HG03378 (cell line): ENCODE data around the gene ABCA1.
"Not testable (repeated sequence)": the region's sequence is repeated elsewhere in the genome, so short reads cannot be mapped to it uniquely, and the experiment has no call there.

Experiments used
- ATAC-seq: cut with Tn5 transposase; IDR thresholded peaks from one replicate; pipeline ENCODE4 v1.9.1; 2021; ENCODE audit warnings: mild to moderate bottlenecking, moderate library complexity; ENCODE audit not compliant: unreplicated experiment

The ABCA1 gene

GRCh38 chr9:104948277-104948676 lies 20.3 kb upstream of the ABCA1 start:
- no peak for ATAC-seq

- no peak for ATAC-seq
Measured at GRCh38 chr9:104944871-104945270, 16.9 kb upstream of the ABCA1 start.

- no peak for ATAC-seq
Measured at GRCh38 chr9:104944356-104944755, 16.4 kb upstream of the ABCA1 start.

GRCh38 chr9:104941597-104941996 lies 13.6 kb upstream of the ABCA1 start:
- no peak for ATAC-seq

GRCh38 chr9:104936291-104936690 lies 8.3 kb upstream of the ABCA1 start:
- no peak for ATAC-seq

GRCh38 chr9:104935501-104935810 lies 7.5 kb upstream of the ABCA1 start:
- ATAC-seq: not testable (repeated sequence)

- ATAC-seq: no peak
Measured at GRCh38 chr9:104934691-104935500, 6.9 kb upstream of the ABCA1 start.

GRCh38 chr9:104933091-104933490 lies 5.1 kb upstream of the ABCA1 start:
- ATAC-seq: not testable (repeated sequence)

GRCh38 chr9:104931256-104931655 lies 3.3 kb upstream of the ABCA1 start:
- ATAC-seq: no peak

- ATAC-seq: no peak
Measured at GRCh38 chr9:104927216-104927911, 591 bp downstream of the ABCA1 start.

GRCh38 chr9:104923740-104924139 lies 4.2 kb downstream of the ABCA1 start:
- ATAC-seq: peak; percentile 46

GRCh38 chr9:104923289-104923688 lies 4.7 kb downstream of the ABCA1 start:
- no peak for ATAC-seq

GRCh38 chr9:104922748-104923147 lies 5.2 kb downstream of the ABCA1 start:
- ATAC-seq: not testable (repeated sequence)

GRCh38 chr9:104921067-104921741 lies 6.8 kb downstream of the ABCA1 start:
- ATAC-seq: no peak

GRCh38 chr9:104915753-104916152 lies 12.2 kb downstream of the ABCA1 start:
- ATAC-seq: no peak

GRCh38 chr9:104915049-104915448 lies 12.9 kb downstream of the ABCA1 start:
- ATAC-seq: no peak

- ATAC-seq: no peak
Measured at GRCh38 chr9:104914466-104914865, 13.5 kb downstream of the ABCA1 start.

- no peak for ATAC-seq
Measured at GRCh38 chr9:104912606-104913005, 15.3 kb downstream of the ABCA1 start.

- ATAC-seq: no peak
Measured at GRCh38 chr9:104911032-104911607, 16.8 kb downstream of the ABCA1 start.

- ATAC-seq: no peak
Measured at GRCh38 chr9:104907278-104907951, 20.5 kb downstream of the ABCA1 start.
